H1 (cell line): Measurements from ENCODE around the gene PAQR9. TPM values are rescaled to one million over a fixed set of nuclear protein-coding genes. Genes with fewer than 3 reads are reported as not detected.

ENCODE experiments used
- CTCF ChIA-PET: fragments of 300-600 bp; sonication (Branson Sonifier 250); formaldehyde crosslinking; loops from one replicate; lab custom pipeline; 2021; ENCODE audit not compliant: partially characterized antibody; lab: Charles Lee
- POLR2A ChIA-PET: fragments of 300-600 bp; sonication (Branson Sonifier 250); formaldehyde crosslinking; loops from one replicate; lab custom pipeline; 2021; ENCODE audit warnings: inconsistent platforms; ENCODE audit not compliant: partially characterized antibody; lab: Charles Lee
- DNase-seq, 2 experiments: peaks; one replicate each; pipeline versions ENCODE4 v3.0.0 to v3.0.0-alpha.2; 2010 to 2022; ENCODE audit warnings: low spot score in 2 of 2, low read depth in 1 of 2, mixed read lengths in 1 of 2
- FAIRE-seq: peaks from 2 replicates; lab custom pipeline; 2011; peaks lifted over from hg19 to GRCh38; lab: Jason Lieb, UNC
- H2AFZ ChIP-seq: 2 replicates; pipeline ENCODE4 v1.8.1; 2012; ENCODE audit warnings: low read length, inconsistent platforms
- H2AK5ac ChIP-seq: 2 replicates; pipeline ENCODE4 v1.6.1; 2013; ENCODE audit warnings: low read depth, low read length
- H2BK120ac ChIP-seq: replicated peaks from 2 replicates; pipeline ENCODE3; 2013; ENCODE audit warnings: low read depth, low read length, inconsistent platforms
- H2BK12ac ChIP-seq: 2 replicates; pipeline ENCODE4 v1.6.1; 2013; ENCODE audit warnings: low read depth, low read length
- H2BK15ac ChIP-seq: 2 replicates; pipeline ENCODE4 v1.6.1; 2013; ENCODE audit warnings: low read length
- H2BK20ac ChIP-seq: 2 replicates; pipeline ENCODE4 v1.6.1; 2013; ENCODE audit warnings: low read length
- H2BK5ac ChIP-seq: 2 replicates; pipeline ENCODE4 v1.6.1; 2013; ENCODE audit warnings: low read depth, low read length
- H3K14ac ChIP-seq: 2 replicates; pipeline ENCODE4 v1.6.1; 2013; ENCODE audit warnings: inconsistent platforms; ENCODE audit not compliant: insufficient read length
- H3K18ac ChIP-seq: 2 replicates; pipeline ENCODE4 v1.6.1; 2013; ENCODE audit warnings: low read length; ENCODE audit errors: extremely low read depth
- H3K23ac ChIP-seq: 2 replicates; pipeline ENCODE4 v1.6.1; 2013; ENCODE audit warnings: inconsistent platforms; ENCODE audit not compliant: insufficient read length
- H3K23me2 ChIP-seq: 2 replicates; pipeline ENCODE4 v1.6.1; 2013; ENCODE audit warnings: low read depth, low read length
- H3K27ac ChIP-seq: 2 replicates; pipeline ENCODE4 v1.6.1; 2011; ENCODE audit warnings: low read depth, low read length, inconsistent platforms
- H3K27me3 ChIP-seq, 4 experiments: replicated peaks in 1 of 4; 1 replicate in 1 of 4; 2 replicates in 3 of 4; pipeline versions ENCODE4 v1.6.1 to v1.8.1; 2011 to 2013; ENCODE audit warnings: low read length in 3 of 4, mild to moderate bottlenecking in 3 of 4, inconsistent platforms in 2 of 4, mixed read lengths in 2 of 4, moderate library complexity in 1 of 4; ENCODE audit not compliant: control insufficient read depth in 3 of 4, insufficient read depth in 3 of 4; ENCODE audit errors: extremely low read depth in 1 of 4
- H3K36me3 ChIP-seq, 4 experiments: 2 replicates each; pipeline versions ENCODE4 v1.6.1 to v1.8.1; 2011 to 2013; ENCODE audit warnings: mild to moderate bottlenecking in 4 of 4, low read length in 3 of 4, moderate library complexity in 2 of 4, control low read depth in 1 of 4, inconsistent platforms in 1 of 4; ENCODE audit not compliant: insufficient read depth in 4 of 4, control insufficient read depth in 2 of 4
- H3K4ac ChIP-seq: replicated peaks from 2 replicates; pipeline ENCODE3; 2013; ENCODE audit warnings: low read length, low read depth, mixed read lengths, inconsistent platforms; ENCODE audit not compliant: insufficient read length
- H3K4me1 ChIP-seq, 4 experiments: replicated peaks in 1 of 4; 1 replicate in 1 of 4; 2 replicates in 3 of 4; pipeline versions ENCODE4 v1.6.1 to v1.8.1; 2011 to 2013; ENCODE audit warnings: low read length in 3 of 4, inconsistent platforms in 2 of 4, mixed read lengths in 1 of 4; ENCODE audit not compliant: insufficient read depth in 4 of 4, control insufficient read depth in 3 of 4
- H3K4me2 ChIP-seq, 2 experiments: 2 replicates each; pipeline versions ENCODE4 v1.6.1 to v1.8.1; 2011 to 2013; ENCODE audit warnings: low read depth in 2 of 2, low read length in 2 of 2, control low read depth in 1 of 2, inconsistent platforms in 1 of 2, mild to moderate bottlenecking in 1 of 2; ENCODE audit not compliant: insufficient read depth in 1 of 2
- H3K4me3 ChIP-seq, 4 experiments: fragments of 200-600, 300-600 bp in 1 of 4; sonication (generic), shearing (Covaris generic), sonication (Bioruptor Twin) in 1 of 4; 2 replicates each; pipeline versions ENCODE4 v1.5.1 to v1.8.1; 2011 to 2016; ENCODE audit warnings: low read length in 4 of 4, low read depth in 3 of 4, control low read depth in 2 of 4, inconsistent platforms in 2 of 4, mild to moderate bottlenecking in 2 of 4, mixed read lengths in 1 of 4, moderate library complexity in 1 of 4; ENCODE audit not compliant: insufficient read depth in 2 of 4; ENCODE audit errors: extremely low read depth in 1 of 4
- H3K56ac ChIP-seq: replicated peaks from 2 replicates; pipeline ENCODE3; 2013; ENCODE audit warnings: low read depth, mild to moderate bottlenecking, mixed read lengths, low read length, inconsistent platforms; ENCODE audit not compliant: insufficient read length
- H3K79me1 ChIP-seq: 2 replicates; pipeline ENCODE4 v1.6.1; 2013; ENCODE audit warnings: low read depth, low read length, control low read depth
- H3K79me2 ChIP-seq, 2 experiments: 2 replicates each; pipeline versions ENCODE4 v1.6.1 to v1.8.1; 2012 to 2013; ENCODE audit warnings: low read length in 2 of 2, mild to moderate bottlenecking in 2 of 2, inconsistent platforms in 1 of 2; ENCODE audit not compliant: insufficient read depth in 2 of 2, control insufficient read depth in 1 of 2
- H3K9ac ChIP-seq, 4 experiments: replicated peaks in 1 of 4; 1 replicate in 1 of 4; 2 replicates in 3 of 4; pipeline versions ENCODE4 v1.6.1 to v1.8.1; 2011 to 2013; ENCODE audit warnings: low read depth in 3 of 4, low read length in 3 of 4, control low read depth in 2 of 4, mild to moderate bottlenecking in 2 of 4, moderate library complexity in 2 of 4, inconsistent platforms in 1 of 4; ENCODE audit errors: extremely low read depth in 1 of 4
- H3K9me3 ChIP-seq, 2 experiments: 2 replicates each; pipeline versions ENCODE4 v1.6.1 to v1.8.1; 2012 to 2013; ENCODE audit warnings: mild to moderate bottlenecking in 2 of 2, moderate library complexity in 2 of 2, control low read depth in 1 of 2, inconsistent platforms in 1 of 2, low read depth in 1 of 2, low read length in 1 of 2, mixed read lengths in 1 of 2; ENCODE audit not compliant: insufficient read depth in 2 of 2
- H4K20me1 ChIP-seq, 2 experiments: replicated peaks in 1 of 2; 2 replicates each; pipeline versions ENCODE3 to v1.8.1; 2011 to 2013; ENCODE audit warnings: inconsistent platforms in 2 of 2, low read length in 2 of 2, mild to moderate bottlenecking in 1 of 2; ENCODE audit not compliant: insufficient read depth in 2 of 2, control insufficient read depth in 1 of 2
- H4K5ac ChIP-seq: 2 replicates; pipeline ENCODE4 v1.6.1; 2013; ENCODE audit warnings: low read length, low read depth, mixed read lengths, inconsistent platforms; ENCODE audit not compliant: insufficient read length
- H4K8ac ChIP-seq: 2 replicates; pipeline ENCODE4 v1.8.0; 2013; ENCODE audit warnings: mild to moderate bottlenecking, moderate library complexity, low read length, inconsistent platforms; ENCODE audit not compliant: insufficient read depth; ENCODE audit errors: extremely low read depth
- H4K91ac ChIP-seq: replicated peaks from 2 replicates; pipeline ENCODE3; 2013; ENCODE audit warnings: low read length, mixed read lengths, inconsistent platforms; ENCODE audit not compliant: insufficient read length
- BACH1 ChIP-seq: IDR thresholded peaks from 2 replicates; pipeline ENCODE4 v1.6.1; 2012; ENCODE audit warnings: low read length, improper control_type of control experiment
- BCL11A ChIP-seq, 2 experiments: IDR thresholded peaks; one replicate each; pipeline ENCODE4 v1.6.1; 2011; ENCODE audit warnings: low read depth in 2 of 2, low read length in 2 of 2, mild to moderate bottlenecking in 2 of 2
- CTCF ChIP-seq, 3 experiments: IDR thresholded peaks; 1 replicate in 2 of 3; 2 replicates in 1 of 3; pipeline versions ENCODE4 v1.5.1 to v1.6.1; 2011; ENCODE audit warnings: low read length in 3 of 3, mild to moderate bottlenecking in 3 of 3, inconsistent platforms in 2 of 3, low read depth in 1 of 3, moderate library complexity in 1 of 3; ENCODE audit not compliant: insufficient read depth in 1 of 3; ENCODE audit errors: control extremely low read depth in 1 of 3
- KDM4A ChIP-seq: IDR thresholded peaks from one replicate; pipeline ENCODE4 v1.7.1; 2012; ENCODE audit warnings: low read depth, mild to moderate bottlenecking, moderate library complexity, low read length, inconsistent platforms; ENCODE audit not compliant: severe bottlenecking
- KDM5A ChIP-seq: fragments of 200-600 bp; IDR thresholded peaks from 2 replicates; pipeline ENCODE4 v1.7.1; 2012; ENCODE audit warnings: mild to moderate bottlenecking, low read length, inconsistent platforms, mixed read lengths
- MAFK ChIP-seq: IDR thresholded peaks from 2 replicates; pipeline ENCODE4 v1.6.1; 2012; ENCODE audit warnings: low read depth, mild to moderate bottlenecking, improper control_type of control experiment, low read length
- NANOG ChIP-seq: IDR thresholded peaks from 2 replicates; pipeline ENCODE4 v1.6.1; 2011; ENCODE audit warnings: low read length, low read depth, mild to moderate bottlenecking, inconsistent platforms; ENCODE audit not compliant: insufficient read depth, poor library complexity, severe bottlenecking
- POLR2AphosphoS5 ChIP-seq: IDR thresholded peaks from 2 replicates; pipeline ENCODE4 v1.6.1; 2011; ENCODE audit warnings: low read depth, low read length
- SIRT6 ChIP-seq: IDR thresholded peaks from one replicate; pipeline ENCODE4 v1.7.1; 2012; ENCODE audit warnings: low read length, inconsistent platforms
- SIX5 ChIP-seq: IDR thresholded peaks from 2 replicates; pipeline ENCODE4 v1.6.1; 2011; ENCODE audit warnings: mild to moderate bottlenecking, low read depth, low read length
- TBP ChIP-seq: IDR thresholded peaks from 2 replicates; pipeline ENCODE4 v1.6.1; 2011; ENCODE audit warnings: low read depth, low read length, improper control_type of control experiment
- YY1 ChIP-seq: IDR thresholded peaks from 2 replicates; pipeline ENCODE4 v1.6.1; 2011; ENCODE audit warnings: low read depth, mild to moderate bottlenecking, low read length
- WGBS, 2 experiments: shearing (Covaris generic) in 1 of 2; methylation state at CpG; one replicate each; pipeline versions ENCODE4 v1.1.6 to v1.1.7; 2013 to 2015; ENCODE audit warnings: low lambda C conversion rate in 2 of 2, mixed read lengths in 2 of 2, inconsistent platforms in 1 of 2, low coverage in 1 of 2, missing lambda C conversion rate in 1 of 2; ENCODE audit not compliant: insufficient replicate concordance in 2 of 2, insufficient coverage in 1 of 2, insufficient read length in 1 of 2; ENCODE audit errors: extremely low coverage in 1 of 2, missing lambda C conversion rate in 1 of 2; 5-methylcytosine and 5-hydroxymethylcytosine counted together
- polyA plus RNA-seq, 7 experiments: library from polyadenylated mRNA; depleted of rRNA in 3 of 7; stranded (reverse) in 5 of 7; unstranded in 2 of 7; fragments of >200 nt in 5 of 7; fragments of 200-250 nt in 2 of 7; gene quantifications; 1 replicate in 5 of 7; 2 replicates in 1 of 7; 4 replicates in 1 of 7; pipeline versions ENCODE4 v1.2.1 to v1.2.3, GENCODE V29; 2011 to 2013; ENCODE audit warnings: missing spikeins in 2 of 7, mixed read lengths in 2 of 7
- total RNA-seq: library from RNA; stranded (reverse); fragmentation: NEBNext Ultra II Directional; extraction: Animal tissue kit (Norgen Biotek cat#: 25700); gene quantifications from 2 replicates; pipeline ENCODE4 v1.2.1, GENCODE V29; 2021

Gene PAQR9
- total and polyA plus RNA-seq, 2 of the 8 experiments (the other 6 are each of a cell fraction or from before 2014, with no cell fraction given): 2.6 to 5.2 TPM

DNA sequence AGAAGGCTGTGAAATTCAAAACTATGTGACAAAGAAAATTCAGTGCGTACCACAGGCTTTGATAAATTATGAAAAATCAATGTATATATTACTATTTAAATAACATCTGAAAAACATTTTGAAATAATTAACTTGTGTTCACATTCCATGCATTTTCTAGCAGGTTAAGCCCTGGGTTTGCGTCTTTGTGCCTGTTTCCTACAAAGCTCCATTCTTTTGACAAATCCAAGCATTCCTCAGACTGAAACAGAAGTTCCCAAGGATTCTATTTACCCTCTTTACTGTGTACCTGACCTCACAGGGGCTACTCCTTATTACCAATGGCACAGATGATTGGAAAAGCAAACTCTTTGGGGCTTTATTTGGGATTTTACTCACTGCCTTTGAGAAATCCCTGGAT lies 1.9 kb downstream of the PAQR9 start:
- no peaks in the 10 kb centered on the region for H3K79me2 ChIP-seq
- H4K5ac ChIP-seq: no peak overlapping the region
- no peaks in the 10 kb centered on the region for H3K79me1 ChIP-seq
- H3K9ac ChIP-seq: no peak overlapping the region
- no peaks in the 10 kb centered on the region for H3K36me3 ChIP-seq
- 93% methylated on average over 2 of the region's 2 CpGs; no CpG with 5 or more reads in 1 of the 2 experiments for WGBS, 2 experiments
- DNase-seq (no peak), FAIRE-seq (no peak)
- H4K8ac ChIP-seq: no peak overlapping the region
- no peak overlapping the region for H3K27ac ChIP-seq
- H4K20me1 ChIP-seq: no peaks in the 10 kb centered on the region
- H2BK20ac ChIP-seq: no peak overlapping the region
- no peak overlapping the region for H2BK15ac ChIP-seq
- CTCF ChIA-PET: interaction anchor here (0.6 to 2.5 kb wide), 5 partner anchors 10 to 35 kb away, joined by 3 to 11 read pairs (median 5); no protein-coding TSS in a partner anchor
- H3K23ac ChIP-seq: no peak overlapping the region
- H3K4me2 ChIP-seq: no peak overlapping the region; a peak in 1 of 4 replicates
- H3K14ac ChIP-seq: no peak overlapping the region
- POLR2A ChIA-PET: interaction anchor here (0.6 to 4.2 kb wide), 4 partner anchors 18 to 98 kb away, joined by 3 to 25 read pairs (median 9); partner anchors contain the start of genes PCOLCE2 and U2SURP
- peaks cover 0 to 7% of the 10 kb centered on the region in 2 experiments; a peak in 1 of 4 replicates for H3K9me3 ChIP-seq
- peaks cover 10% of the 10 kb centered on the region for H3K23me2 ChIP-seq
- no peak overlapping the region for H2AFZ ChIP-seq
- no peak overlapping the region for H3K18ac ChIP-seq
- no peak overlapping the region for H2BK5ac ChIP-seq
- H3K4me3 ChIP-seq: no peak overlapping the region
- H3K4me1 ChIP-seq: peaks cover 0 to 10% (median 6%) of the 10 kb centered on the region in 4 experiments; a peak in 5 of 7 replicates
- no peak overlapping the region for H2AK5ac ChIP-seq
- no peak overlapping the region for H3K4ac ChIP-seq
- no peak overlapping the region for H4K91ac ChIP-seq
- no peak overlapping the region for H3K56ac ChIP-seq
- peaks cover 5 to 29% (median 23%) of the 10 kb centered on the region in 4 experiments for H3K27me3 ChIP-seq
- H2BK120ac ChIP-seq: no peak overlapping the region
- no peak overlapping the region for H2BK12ac ChIP-seq
- TF ChIP-seq MAFK: no peak
- TF ChIP-seq TBP: no peak
- TF ChIP-seq SIX5: no peak
- TF ChIP-seq KDM4A: no peak
- TF ChIP-seq BCL11A (IDR thresholded peaks at IDR 0.05; ENCODE audit: low read depth in 2 of 2, low read length in 2 of 2): no peak
- no peak for TF ChIP-seq NANOG
- no peak for TF ChIP-seq BACH1
- TF ChIP-seq YY1: no peak
- no peak for TF ChIP-seq CTCF (IDR thresholded peaks at IDR 0.05; ENCODE audit: control extremely low read depth in 1 of 3, insufficient read depth in 1 of 3, low read depth in 1 of 3, low read length in 3 of 3)
- no peak for TF ChIP-seq KDM5A
- no peak for TF ChIP-seq POLR2AphosphoS5
- no peak for TF ChIP-seq SIRT6
